ENCODE data around the gene ROGDI. TPM values are rescaled to one million over a fixed set of nuclear protein-coding genes. Genes with fewer than 3 reads are reported as not detected.
A peak's percentile ranks its signal among the peaks of the same experiment; 100 is the strongest.

The ROGDI gene
- total and polyA plus RNA-seq, 2 of the 13 experiments (the other 11 are each of a cell fraction or from before 2014, with no cell fraction given): 19.2 to 42.1 TPM

DNA sequence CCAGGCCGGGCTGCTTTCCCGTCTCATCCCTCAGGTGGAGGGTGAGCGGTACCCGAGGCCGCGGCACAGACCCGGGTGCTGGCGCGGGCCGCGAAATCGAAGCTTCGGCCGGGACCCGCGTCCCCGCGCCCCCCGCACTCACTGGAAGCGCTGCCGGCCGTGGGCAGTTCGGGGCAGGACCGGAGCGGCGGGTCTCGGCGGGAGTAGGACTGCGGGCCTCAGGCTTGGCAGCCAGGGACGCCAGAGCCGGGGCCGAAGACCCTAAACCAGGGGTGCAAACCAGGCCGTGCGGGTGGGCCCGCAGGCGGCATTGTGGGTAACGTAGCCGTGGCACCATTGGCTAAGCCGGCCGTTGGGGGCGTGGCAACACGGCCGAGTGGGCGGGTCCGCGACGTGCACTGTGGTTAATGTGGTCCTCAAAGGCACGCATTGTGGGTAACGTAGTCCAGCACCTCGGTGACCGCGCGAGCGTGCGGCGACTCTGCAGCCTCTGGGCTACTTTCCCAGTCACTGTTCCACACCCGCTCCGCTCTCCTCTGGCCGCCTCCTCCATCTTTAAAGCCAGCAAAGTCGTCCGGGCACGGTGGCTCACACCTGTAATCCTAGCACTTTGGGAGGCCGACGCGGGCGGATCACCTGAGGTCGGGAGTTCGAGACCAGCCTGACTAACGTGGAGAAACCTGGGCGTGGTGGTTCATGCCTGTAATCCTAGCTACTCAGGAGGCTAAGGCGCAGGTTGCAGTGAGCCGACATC, 35.4 kb downstream of the ROGDI start, which contains the start of gene ZNF500 (continued):
- peak; percentile 85 for TF ChIP-seq MXD4 (CRISPR knock-in tag; IDR thresholded peaks at IDR 0.05)
- TF ChIP-seq, protein P1, sequence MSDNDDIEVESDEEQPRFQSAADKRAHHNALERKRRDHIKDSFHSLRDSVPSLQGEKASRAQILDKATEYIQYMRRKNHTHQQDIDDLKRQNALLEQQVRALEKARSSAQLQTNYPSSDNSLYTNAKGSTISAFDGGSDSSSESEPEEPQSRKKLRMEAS (IDR thresholded peaks at IDR 0.05): peak; percentile 74; the same call in 1 of the 2 replicates
- peak; percentile 54; the same call in 1 of the 2 replicates for TF ChIP-seq ZNF614 (CRISPR knock-in tag; IDR thresholded peaks at IDR 0.05; ENCODE audit: borderline replicate concordance)
- 0 out of 2 replicates have a peak, but pooled peaks have one; percentile 52 for TF ChIP-seq SIN3B (IDR thresholded peaks at IDR 0.05; ENCODE audit: low read length)
- no peak for TF ChIP-seq ZNF670 (CRISPR knock-in tag; IDR thresholded peaks at IDR 0.05; ENCODE audit: borderline replicate concordance)
- TF ChIP-seq ZNF788 (CRISPR knock-in tag; IDR thresholded peaks at IDR 0.05; ENCODE audit: borderline replicate concordance): peak; percentile 47; the same call in 1 of the 2 replicates
- TF ChIP-seq KDM3A (CRISPR knock-in tag; IDR thresholded peaks at IDR 0.05; ENCODE audit: low read depth): peak; percentile 43; the same call in 1 of the 2 replicates
- peak; percentile 51; the same call in 1 of the 2 replicates for TF ChIP-seq SSRP1 (CRISPR knock-in tag; IDR thresholded peaks at IDR 0.05)
- TF ChIP-seq, protein P2, sequence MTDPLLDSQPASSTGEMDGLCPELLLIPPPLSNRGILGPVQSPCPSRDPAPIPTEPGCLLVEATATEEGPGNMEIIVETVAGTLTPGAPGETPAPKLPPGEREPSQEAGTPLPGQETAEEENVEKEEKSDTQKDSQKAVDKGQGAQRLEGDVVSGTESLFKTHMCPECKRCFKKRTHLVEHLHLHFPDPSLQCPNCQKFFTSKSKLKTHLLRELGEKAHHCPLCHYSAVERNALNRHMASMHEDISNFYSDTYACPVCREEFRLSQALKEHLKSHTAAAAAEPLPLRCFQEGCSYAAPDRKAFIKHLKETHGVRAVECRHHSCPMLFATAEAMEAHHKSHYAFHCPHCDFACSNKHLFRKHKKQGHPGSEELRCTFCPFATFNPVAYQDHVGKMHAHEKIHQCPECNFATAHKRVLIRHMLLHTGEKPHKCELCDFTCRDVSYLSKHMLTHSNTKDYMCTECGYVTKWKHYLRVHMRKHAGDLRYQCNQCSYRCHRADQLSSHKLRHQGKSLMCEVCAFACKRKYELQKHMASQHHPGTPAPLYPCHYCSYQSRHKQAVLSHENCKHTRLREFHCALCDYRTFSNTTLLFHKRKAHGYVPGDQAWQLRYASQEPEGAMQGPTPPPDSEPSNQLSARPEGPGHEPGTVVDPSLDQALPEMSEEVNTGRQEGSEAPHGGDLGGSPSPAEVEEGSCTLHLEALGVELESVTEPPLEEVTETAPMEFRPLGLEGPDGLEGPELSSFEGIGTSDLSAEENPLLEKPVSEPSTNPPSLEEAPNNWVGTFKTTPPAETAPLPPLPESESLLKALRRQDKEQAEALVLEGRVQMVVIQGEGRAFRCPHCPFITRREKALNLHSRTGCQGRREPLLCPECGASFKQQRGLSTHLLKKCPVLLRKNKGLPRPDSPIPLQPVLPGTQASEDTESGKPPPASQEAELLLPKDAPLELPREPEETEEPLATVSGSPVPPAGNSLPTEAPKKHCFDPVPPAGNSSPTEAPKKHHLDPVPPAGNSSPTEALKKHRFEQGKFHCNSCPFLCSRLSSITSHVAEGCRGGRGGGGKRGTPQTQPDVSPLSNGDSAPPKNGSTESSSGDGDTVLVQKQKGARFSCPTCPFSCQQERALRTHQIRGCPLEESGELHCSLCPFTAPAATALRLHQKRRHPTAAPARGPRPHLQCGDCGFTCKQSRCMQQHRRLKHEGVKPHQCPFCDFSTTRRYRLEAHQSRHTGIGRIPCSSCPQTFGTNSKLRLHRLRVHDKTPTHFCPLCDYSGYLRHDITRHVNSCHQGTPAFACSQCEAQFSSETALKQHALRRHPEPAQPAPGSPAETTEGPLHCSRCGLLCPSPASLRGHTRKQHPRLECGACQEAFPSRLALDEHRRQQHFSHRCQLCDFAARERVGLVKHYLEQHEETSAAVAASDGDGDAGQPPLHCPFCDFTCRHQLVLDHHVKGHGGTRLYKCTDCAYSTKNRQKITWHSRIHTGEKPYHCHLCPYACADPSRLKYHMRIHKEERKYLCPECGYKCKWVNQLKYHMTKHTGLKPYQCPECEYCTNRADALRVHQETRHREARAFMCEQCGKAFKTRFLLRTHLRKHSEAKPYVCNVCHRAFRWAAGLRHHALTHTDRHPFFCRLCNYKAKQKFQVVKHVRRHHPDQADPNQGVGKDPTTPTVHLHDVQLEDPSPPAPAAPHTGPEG (CRISPR knock-in tag; IDR thresholded peaks at IDR 0.05): peak; percentile 76
- 0 out of 2 replicates have a peak, but pooled peaks have one; percentile 29 for TF ChIP-seq HOXA9 (CRISPR knock-in tag; IDR thresholded peaks at IDR 0.05; ENCODE audit: borderline replicate concordance)
- peak; percentile 84 for TF ChIP-seq KAT8 (CRISPR knock-in tag; IDR thresholded peaks at IDR 0.05)
- peak; percentile 75; the same call in 1 of the 2 replicates for TF ChIP-seq ZNF235 (CRISPR knock-in tag; IDR thresholded peaks at IDR 0.05; ENCODE audit: borderline replicate concordance)
- TF ChIP-seq, protein P3, sequence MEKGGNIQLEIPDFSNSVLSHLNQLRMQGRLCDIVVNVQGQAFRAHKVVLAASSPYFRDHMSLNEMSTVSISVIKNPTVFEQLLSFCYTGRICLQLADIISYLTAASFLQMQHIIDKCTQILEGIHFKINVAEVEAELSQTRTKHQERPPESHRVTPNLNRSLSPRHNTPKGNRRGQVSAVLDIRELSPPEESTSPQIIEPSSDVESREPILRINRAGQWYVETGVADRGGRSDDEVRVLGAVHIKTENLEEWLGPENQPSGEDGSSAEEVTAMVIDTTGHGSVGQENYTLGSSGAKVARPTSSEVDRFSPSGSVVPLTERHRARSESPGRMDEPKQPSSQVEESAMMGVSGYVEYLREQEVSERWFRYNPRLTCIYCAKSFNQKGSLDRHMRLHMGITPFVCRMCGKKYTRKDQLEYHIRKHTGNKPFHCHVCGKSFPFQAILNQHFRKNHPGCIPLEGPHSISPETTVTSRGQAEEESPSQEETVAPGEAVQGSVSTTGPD (CRISPR knock-in tag; IDR thresholded peaks at IDR 0.05): no peak
- TF ChIP-seq HDAC2 (CRISPR knock-in tag; IDR thresholded peaks at IDR 0.05): peak; percentile 65
- peak; percentile 75; the same call in 1 of the 2 replicates for TF ChIP-seq ZZZ3 (CRISPR knock-in tag; IDR thresholded peaks at IDR 0.05; ENCODE audit: borderline replicate concordance)
- TF ChIP-seq FOXM1 (CRISPR knock-in tag; IDR thresholded peaks at IDR 0.05): no peak
- peak; percentile 43; the same call in 1 of the 2 replicates for TF ChIP-seq ZFP90 (CRISPR knock-in tag; IDR thresholded peaks at IDR 0.05; ENCODE audit: borderline replicate concordance)
- TF ChIP-seq, protein P4, sequence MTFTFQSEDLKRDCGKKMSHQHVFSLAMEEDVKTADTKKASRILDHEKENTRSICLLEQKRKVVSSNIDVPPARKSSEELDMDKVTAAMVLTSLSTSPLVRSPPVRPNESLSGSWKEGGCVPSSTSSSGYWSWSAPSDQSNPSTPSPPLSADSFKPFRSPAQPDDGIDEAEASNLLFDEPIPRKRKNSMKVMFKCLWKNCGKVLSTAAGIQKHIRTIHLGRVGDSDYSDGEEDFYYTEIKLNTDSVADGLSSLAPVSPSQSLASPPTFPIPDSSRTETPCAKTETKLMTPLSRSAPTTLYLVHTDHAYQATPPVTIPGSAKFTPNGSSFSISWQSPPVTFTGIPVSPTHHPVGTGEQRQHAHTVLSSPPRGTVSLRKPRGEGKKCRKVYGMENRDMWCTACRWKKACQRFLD (CRISPR knock-in tag; IDR thresholded peaks at IDR 0.05; ENCODE audit: borderline replicate concordance): 0 out of 2 replicates have a peak, but pooled peaks have one; percentile 53
- TF ChIP-seq HNRNPL (IDR thresholded peaks at IDR 0.05; ENCODE audit: low read depth, low read length): peak; percentile 36; the same call in 1 of the 2 replicates
- TF ChIP-seq ZNF891 (CRISPR knock-in tag; IDR thresholded peaks at IDR 0.05): peak; percentile 72
